GM19035 (cell line): ENCODE data around the gene RUNDC1.
"Not testable (repeated sequence)": the region's sequence is repeated elsewhere in the genome, so short reads cannot be mapped to it uniquely, and the experiment has no call there.

Experiments used
- ATAC-seq: cut with Tn5 transposase; IDR thresholded peaks from one replicate; pipeline ENCODE4 v1.9.1; 2021; ENCODE audit not compliant: unreplicated experiment

The RUNDC1 gene

DNA sequence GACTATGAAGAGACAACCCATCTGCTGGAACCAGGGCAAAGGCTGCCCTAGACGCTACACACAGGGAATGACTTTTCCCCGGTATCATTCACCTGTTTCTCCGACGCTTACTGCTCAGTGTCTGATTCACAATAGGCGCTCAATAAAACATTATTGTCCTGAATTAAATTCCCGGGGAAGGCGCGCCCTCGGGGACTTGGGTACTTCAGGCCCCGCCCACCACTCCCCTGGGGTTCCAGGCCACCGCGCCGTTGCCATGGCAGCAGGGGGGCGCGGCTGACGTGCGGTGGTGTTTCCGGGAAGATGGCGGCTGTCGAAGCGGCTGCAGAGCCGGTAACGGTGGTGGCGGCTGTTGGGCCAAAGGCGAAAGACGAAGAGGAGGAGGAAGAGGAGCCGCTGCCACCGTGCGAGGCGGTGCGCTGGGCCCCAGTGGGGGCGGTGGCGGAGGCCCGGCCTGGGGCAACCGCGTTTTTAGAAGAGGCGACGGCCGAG, at the start of gene RUNDC1:
Gene RUNDC1 (plus strand): TSS at position 292 of the 492 bp plus-strand sequence. CDS start 12 bp downstream, at position 304.
- ATAC-seq = peak; percentile 70

DNA sequence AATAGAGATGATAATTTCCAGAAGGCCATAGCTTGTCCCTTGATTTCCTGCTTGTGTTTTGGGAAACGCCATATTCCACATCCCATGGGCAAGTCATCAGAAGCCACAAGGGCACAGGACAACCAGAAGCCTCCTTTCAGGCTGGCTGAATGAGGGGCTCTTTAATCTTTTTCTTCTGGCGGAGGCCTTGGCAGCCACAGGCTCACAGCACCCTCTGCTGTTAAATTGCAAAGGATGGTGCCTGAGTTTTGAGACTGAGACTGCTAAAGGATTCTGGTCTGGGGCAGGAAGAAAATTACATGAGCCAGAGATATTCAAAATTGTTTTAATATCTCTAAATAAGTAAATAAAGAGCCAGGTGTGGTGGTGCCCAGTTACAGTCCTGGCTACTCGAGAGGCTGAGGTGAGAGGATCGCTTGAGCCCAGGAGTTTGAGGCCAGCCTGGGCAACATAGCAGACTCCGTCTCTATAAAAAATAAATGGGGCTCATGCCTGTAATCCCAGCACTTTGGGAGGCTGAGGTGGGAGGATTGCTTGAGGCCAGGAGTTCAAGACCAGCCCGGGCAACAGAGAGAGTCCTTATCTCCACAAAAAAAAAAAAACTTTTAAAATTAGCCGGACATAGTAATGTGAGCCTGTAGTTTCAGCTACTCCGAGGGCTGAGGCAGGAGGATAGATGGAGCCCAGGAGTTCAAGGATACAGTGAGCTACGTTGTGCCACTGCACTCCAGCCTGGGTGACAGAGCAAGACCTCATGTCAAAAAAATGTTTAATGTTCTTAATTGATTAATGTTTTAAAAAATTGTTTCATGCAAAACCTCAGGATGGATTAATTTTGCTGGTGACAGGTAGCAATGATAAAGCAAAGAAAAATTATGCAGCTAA, 42.4 kb upstream of the RUNDC1 start:
- no peak for ATAC-seq

- no peak for ATAC-seq
These were observed 36.2 kb upstream of the RUNDC1 start for GRCh38 chr17:42944211-42944610.

DNA sequence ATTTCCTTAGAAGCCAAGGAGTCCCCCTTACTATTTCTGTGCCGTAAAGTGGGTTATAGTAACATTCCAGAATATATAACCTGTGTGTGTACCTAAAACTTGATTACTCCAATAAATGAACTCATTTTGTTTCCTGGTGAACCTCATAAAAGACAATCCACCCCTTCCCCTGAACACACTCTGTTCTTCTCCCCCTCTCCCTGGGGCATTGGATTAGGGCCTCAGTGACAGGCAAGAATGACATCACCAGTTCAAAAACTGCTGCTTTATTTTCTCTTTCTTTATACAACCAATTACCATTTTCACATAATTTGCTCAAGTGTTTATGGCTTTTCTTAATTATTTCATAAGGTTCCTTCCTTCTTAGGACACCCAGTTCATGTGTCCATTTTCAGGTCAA, 33.6 kb upstream of the RUNDC1 start:
- no peak for ATAC-seq

DNA sequence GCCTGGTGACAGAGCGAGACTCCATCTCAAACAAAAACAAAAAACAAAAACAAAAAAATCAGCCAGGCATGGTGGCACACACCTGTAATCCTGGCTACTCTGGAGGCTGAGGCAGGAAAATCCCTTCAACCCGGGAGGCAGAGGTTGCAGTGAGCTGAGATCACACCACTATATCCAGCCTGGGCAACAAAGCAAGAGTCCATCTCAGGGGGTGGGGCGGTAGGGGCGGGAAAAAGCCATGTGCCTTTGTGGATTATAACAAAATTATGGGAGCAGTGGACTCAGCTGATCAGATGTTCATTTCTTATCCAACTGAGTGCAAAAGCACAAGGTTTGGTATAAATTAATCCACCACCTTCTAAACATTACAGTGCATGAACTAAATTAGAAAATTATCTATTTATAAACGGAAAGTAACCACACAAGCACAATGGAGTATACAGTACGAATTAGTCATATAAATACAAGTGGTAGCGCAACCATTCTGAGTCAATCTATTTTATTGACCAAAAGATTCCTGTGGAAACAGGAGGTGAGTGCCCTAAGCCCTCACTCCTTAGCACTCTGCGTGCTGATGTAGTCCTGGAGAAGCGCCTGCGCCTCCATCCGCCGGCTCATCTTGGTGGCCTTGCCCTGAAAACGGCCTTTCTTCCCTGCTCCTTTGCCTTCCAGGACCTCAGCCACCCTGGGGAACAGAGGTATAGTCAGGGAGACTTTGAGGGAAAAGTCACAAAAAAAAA, 30.2 kb upstream of the RUNDC1 start:
- ATAC-seq = no peak

DNA sequence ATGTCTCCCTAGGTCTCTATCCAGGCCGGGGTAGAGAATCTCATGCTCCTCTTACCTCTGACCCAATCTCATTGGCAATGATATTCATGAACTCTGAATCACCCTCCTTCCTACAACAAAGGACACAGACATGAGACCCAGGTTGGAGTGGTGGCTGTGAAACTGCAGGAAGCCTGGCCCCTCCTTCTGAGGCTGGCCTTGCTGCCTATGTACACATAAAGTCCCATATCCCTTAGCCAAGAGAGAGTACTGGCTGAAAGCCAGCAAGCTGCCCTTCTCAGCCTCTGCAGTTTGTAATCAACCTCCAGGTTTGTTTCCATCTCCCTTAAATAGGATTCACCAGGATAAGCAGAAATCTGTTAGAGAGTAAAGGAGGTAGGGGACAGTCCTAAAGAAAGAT, 26.7 kb upstream of the RUNDC1 start:
- ATAC-seq = no peak

DNA sequence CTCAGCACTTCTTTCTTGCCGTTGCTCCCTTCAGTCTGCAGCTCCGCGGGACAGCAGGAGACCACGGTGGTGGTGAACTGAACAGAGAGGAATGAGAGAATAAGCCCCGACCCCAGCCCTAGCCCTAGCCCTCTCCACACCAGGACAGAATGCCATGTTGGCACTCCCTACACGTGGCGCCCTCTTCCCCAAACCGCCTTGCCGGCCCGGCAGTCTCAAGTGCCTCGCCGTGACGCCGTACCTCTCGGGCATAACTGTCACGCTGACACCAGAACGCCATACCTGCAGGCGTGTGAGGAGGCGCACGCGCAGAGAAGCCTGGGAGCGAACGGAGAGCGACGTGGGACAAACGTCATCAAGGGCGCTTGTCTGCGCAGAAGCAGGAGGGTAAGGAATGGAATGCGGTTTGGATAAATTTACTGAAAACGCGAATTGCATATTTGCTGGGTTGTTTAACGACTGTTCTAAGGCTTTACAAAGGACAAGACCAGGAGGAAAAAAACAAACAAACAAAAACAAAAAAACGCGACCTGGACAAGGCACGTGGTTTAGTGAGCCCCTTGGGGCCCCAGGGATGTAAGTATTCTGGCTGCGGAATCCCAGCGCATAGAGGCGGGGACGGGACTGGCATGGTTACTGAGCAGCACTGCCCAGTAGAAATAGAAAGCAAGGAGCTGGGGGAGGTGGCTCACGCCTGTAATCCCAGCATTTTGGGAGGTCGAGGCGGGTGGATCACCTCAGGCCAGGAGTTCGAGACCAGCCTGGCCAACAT, 16.0 kb upstream of the RUNDC1 start, which contains the start of gene AARSD1:
Gene AARSD1 (minus strand): TSS at position 294 of the 772 bp plus-strand sequence. CDS start 14 bp downstream, at position 280.
- ATAC-seq = peak; percentile 85

DNA sequence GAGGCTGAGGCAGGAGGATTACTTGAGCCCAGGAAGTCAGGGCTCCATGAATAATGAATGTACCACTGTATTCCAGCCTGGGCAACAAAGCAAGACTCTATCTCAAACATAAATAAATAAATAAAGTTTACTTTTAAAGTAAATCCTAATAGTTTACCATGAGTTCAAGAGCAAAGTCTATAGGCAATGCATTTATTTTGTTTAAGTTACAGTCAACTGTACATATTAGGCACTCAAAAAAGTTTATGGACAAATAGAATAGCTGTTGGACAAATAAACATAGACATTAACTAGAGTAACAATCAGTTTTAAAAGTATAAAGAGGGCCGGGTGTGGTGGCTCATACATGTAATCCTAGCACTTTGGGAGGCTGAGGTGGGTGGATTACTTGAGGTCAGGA, 12.4 kb upstream of the RUNDC1 start:
- ATAC-seq = no peak

GRCh38 chr17:42969001-42969581, 11.3 kb upstream of the RUNDC1 start:
- ATAC-seq = no peak

- no peak for ATAC-seq
These were observed 8.8 kb upstream of the RUNDC1 start for GRCh38 chr17:42971589-42971988.

GRCh38 chr17:42973323-42973722, 7.0 kb upstream of the RUNDC1 start:
- not testable (repeated sequence) for ATAC-seq

DNA sequence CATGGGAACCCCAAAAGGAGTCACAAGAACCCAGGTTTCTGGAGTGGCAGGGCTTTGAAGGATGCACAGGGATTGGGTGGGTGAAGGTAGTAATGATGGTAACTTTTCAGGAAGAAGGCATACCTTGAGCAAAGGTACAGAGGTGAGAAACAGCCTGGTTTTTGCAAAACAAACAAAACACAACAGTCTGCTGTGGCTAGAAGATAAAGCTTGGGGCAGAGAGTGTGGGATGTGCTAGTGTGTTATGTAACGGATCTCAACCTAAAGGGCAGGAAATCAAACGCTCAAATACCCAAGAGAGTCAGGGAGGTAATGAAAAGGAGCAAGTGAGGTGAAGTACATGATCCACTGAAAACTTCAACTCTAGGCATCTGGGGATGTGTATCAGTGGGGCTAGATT, 5.1 kb upstream of the RUNDC1 start:
- ATAC-seq = no peak

GRCh38 chr17:42975701-42976100, 4.7 kb upstream of the RUNDC1 start:
- ATAC-seq = not testable (repeated sequence)

- ATAC-seq = no peak
These were observed 673 bp upstream of the RUNDC1 start, which contains the start of gene PTGES3L for GRCh38 chr17:42979511-42980273. Gene PTGES3L, minus strand, starts transcription at chr17:42980080. Its CDS starts 27 bp downstream, at chr17:42980053.

DNA sequence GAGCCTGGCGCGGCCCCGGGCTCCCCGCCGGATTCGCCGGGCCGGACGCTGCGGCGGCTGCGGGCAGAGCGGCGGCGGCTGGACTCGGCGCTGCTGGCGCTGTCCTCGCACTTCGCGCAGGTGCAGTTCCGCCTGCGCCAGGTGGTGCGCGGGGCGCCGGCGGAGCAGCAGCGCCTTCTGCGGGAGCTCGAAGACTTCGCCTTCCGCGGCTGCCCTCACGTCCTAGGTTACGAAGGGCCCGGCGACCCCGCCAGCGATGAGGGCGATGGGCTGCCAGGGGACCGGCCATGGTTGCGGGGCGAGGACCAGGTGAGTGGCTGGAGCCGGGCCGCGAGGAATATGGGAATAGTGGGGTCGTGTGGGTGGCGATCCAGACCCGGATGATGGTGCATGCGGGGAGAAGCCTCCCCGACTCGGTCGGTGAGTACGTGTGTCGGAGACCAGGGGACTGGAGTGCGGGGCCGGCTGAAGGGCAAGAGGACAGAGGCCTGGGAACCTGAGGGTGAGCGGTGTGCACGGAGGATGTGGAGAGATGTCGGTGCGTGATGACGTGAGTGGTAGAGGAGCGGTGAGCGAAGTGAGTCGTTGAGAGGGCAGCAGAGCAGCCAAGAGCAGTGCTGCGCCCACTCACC, 517 bp downstream of the RUNDC1 start:
- peak; percentile 57 for ATAC-seq

DNA sequence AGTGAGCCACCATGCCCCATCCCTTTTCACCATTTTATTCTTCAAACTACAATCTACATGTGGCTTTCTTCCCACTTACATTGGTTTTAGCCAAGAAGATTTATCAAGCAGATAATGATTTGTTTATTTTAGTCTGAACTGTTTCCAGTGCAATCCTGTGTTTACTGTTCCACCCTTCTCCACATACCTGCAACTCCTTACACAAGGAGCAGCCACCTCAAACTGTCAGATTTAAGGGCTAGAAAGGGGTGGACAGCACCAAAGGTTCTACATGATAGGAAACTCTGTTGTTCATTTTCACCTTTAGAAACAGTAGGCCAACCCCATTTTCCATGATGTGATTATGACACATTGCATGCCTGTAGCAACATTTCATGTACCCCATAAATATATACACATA, 1.9 kb downstream of the RUNDC1 start:
- ATAC-seq = no peak

DNA sequence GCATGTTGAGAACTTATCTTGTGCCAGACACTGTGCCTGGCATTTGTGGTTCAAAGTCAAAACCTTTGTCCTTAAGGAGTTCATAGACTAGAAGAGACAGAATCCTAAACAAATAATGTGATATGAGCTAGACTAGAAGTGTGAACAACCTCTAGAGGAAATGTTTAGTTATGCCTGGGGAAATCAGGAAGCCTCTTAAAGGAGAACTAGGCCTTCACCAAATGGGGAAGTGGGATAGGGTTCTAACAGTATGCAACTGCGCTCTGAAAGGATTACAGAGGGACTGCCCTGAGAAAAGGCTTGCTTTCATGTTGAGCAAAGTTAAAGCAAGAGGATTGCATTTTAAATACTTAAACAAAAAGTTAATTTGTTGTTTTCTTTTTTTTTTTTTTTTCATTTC, 4.9 kb downstream of the RUNDC1 start:
- ATAC-seq = no peak

DNA sequence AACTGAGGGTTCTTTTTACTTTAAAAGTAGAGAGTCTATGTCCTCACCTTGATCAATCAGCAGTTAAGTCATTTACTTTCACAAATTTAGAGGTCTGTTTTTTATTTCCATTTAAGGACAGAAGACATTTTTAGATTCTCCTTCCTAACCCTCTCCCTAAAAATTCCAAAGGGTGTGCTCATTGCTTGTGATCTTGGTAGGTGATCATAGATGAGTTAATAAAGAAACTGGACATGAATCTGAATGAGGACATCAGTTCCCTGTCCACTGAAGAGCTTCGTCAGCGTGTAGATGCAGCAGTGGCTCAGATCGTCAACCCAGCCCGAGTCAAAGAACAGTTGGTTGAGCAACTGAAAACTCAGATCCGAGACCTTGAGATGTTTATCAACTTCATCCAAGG, 8.8 kb downstream of the RUNDC1 start:
- no peak for ATAC-seq
